Thyroid gland (tissue), 4 donors: ENCODE results near the gene KCNQ1.

Experiments
- POLR2A ChIP-seq, 2 donors: fragments of 450-650 bp; IDR thresholded peaks; one replicate each; pipeline ENCODE4 v1.6.1; 2017; ENCODE audit warnings: antibody characterized with exemption in 2 of 2, mild to moderate bottlenecking in 2 of 2, moderate library complexity in 1 of 2
- TF ChIP-seq, protein P1 (sequence below), 6 experiments: fragments of 200-600 bp in 3 of 6; fragments of 450-650 bp in 3 of 6; sonication (generic) in 3 of 6; IDR thresholded peaks; one replicate each; pipeline ENCODE4 v1.5.1; 2016 to 2019; ENCODE audit warnings: antibody characterized with exemption in 6 of 6, mild to moderate bottlenecking in 2 of 6, inconsistent platforms in 1 of 6, moderate library complexity in 1 of 6

DNA sequence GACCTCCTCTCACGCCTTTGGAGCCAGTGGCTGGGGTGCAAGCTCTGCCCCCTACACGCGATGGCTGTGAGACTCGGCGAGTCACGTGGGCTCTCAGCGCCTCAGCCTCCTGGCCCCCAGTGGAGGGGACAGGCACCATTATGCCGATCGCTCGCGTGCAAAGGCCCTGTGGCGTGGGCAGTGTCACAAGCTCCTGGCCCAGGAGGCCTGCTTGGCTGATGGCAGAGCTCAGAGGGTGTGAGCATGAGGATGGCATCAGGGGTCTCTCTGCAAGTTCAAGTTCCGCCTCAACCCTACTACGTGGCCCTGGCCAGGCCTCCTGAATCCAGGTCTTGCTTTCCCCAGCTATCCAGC, 345.7 kb downstream of the KCNQ1 start:
- TF ChIP-seq, protein P1, sequence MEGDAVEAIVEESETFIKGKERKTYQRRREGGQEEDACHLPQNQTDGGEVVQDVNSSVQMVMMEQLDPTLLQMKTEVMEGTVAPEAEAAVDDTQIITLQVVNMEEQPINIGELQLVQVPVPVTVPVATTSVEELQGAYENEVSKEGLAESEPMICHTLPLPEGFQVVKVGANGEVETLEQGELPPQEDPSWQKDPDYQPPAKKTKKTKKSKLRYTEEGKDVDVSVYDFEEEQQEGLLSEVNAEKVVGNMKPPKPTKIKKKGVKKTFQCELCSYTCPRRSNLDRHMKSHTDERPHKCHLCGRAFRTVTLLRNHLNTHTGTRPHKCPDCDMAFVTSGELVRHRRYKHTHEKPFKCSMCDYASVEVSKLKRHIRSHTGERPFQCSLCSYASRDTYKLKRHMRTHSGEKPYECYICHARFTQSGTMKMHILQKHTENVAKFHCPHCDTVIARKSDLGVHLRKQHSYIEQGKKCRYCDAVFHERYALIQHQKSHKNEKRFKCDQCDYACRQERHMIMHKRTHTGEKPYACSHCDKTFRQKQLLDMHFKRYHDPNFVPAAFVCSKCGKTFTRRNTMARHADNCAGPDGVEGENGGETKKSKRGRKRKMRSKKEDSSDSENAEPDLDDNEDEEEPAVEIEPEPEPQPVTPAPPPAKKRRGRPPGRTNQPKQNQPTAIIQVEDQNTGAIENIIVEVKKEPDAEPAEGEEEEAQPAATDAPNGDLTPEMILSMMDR (IDR thresholded peaks at IDR 0.05) = no peak
- no peak for TF ChIP-seq POLR2A (IDR thresholded peaks at IDR 0.05)
